ENCODE results near the gene HDGF. TPM values are rescaled to one million over a fixed set of nuclear protein-coding genes. Genes with fewer than 3 reads are reported as not detected.
A peak's percentile ranks its signal among the peaks of the same experiment; 100 is the strongest.

The HDGF gene
- total and polyA plus RNA-seq, 2 of the 8 experiments (the other 6 are each of a cell fraction or from before 2014, with no cell fraction given): 145 to 391 TPM

DNA sequence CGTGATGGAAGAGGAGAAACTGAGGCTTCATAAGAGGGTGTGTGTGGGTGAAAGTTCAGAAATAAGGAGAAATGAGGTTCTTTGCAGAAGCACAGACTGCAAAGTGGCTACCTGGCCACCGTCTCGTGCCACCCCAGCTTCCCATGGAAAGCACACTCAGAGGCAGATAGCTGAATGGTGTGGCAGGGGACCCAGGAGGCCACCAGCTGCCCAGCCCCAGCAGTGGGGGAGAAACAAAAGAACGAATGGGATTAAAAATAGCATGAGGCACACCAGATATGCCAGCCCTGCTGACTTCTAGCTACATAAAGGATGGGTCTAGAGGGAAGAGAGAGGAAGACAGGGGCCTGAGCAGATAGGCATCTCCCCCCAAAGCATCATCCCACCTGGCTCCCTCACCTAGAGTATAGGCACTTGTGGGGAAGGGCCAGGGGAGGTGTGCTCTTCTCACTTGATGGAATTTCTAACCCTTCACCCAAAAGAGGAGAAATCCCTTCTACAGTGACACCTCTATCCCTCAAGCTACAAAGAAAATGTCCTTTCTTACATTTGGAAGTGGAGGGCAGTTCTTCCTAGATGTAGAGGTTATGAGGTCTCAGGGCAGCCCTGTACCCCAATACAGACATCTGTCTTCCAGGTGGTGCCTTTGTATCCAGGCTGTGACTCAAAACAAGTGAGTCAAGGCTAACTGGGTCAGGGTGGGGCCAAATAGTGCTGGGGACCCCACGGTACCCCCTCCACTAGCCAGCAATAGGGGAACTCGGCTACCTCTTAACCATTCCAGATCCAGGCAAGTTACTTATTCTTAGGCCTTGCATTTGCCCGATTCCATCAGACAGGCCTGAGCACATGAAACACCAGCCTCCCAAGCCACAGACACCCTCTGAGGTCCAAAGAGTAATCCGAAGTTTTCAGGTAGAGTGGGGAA, 3.5 kb downstream of the HDGF start:
- POLR2A ChIA-PET (ENCODE audit: partially characterized antibody): interaction anchor here (0.8 to 10.7 kb wide), 15 partner anchors 9 to 112 kb away, joined by 3 to 214 read pairs (median 5); partner anchors contain the start of genes INSRR, ISG20L2, METTL25B and PRCC
- H3K18ac ChIP-seq (ENCODE audit: extremely low read depth, low read length): peak overlapping the region; percentile 96
- H3K4ac ChIP-seq (replicated peaks; ENCODE audit: insufficient read length, low read depth, low read length): peak overlapping the region; percentile 55
- H3K14ac ChIP-seq (ENCODE audit: insufficient read length): no peak overlapping the region
- peak overlapping the region; percentile 33 to 100 (median 46); a peak in 7 of 8 replicates for H3K4me3 ChIP-seq (ENCODE audit: extremely low read depth in 1 of 4, insufficient read depth in 2 of 4, low read depth in 3 of 4, low read length in 4 of 4)
- peak overlapping the region; percentile 92 for H3K27ac ChIP-seq (ENCODE audit: low read depth, low read length)
- peak overlapping the region; percentile 73 for H2BK120ac ChIP-seq (replicated peaks; ENCODE audit: low read depth, low read length)
- peaks cover 11 to 21% (median 13%) of the 10 kb centered on the region in 4 experiments; a peak in 6 of 8 replicates for H3K36me3 ChIP-seq (ENCODE audit: control insufficient read depth in 2 of 4, insufficient read depth in 4 of 4, low read length in 3 of 4)
- no peaks in the 10 kb centered on the region for H3K27me3 ChIP-seq (replicated peaks in 1 of 4; ENCODE audit: control insufficient read depth in 3 of 4, extremely low read depth in 1 of 4, insufficient read depth in 3 of 4, low read length in 3 of 4)
- H2BK5ac ChIP-seq (ENCODE audit: low read depth, low read length): peak overlapping the region; percentile 89
- FAIRE-seq: no peak
- no peaks in the 10 kb centered on the region for H3K9me3 ChIP-seq (ENCODE audit: insufficient read depth in 2 of 2, low read depth in 1 of 2, low read length in 1 of 2)
- CTCF ChIA-PET (ENCODE audit: partially characterized antibody): interaction anchor here (0.7 to 4.6 kb wide), 16 partner anchors 12 to 91 kb away, joined by 3 to 24 read pairs (median 4); partner anchors contain the start of genes ISG20L2, METTL25B and PRCC
- H2AFZ ChIP-seq (ENCODE audit: low read length): no peak overlapping the region
- no peak overlapping the region for H3K23ac ChIP-seq (ENCODE audit: insufficient read length)
- peaks cover 35 to 52% (median 35%) of the 10 kb centered on the region in 4 experiments for H3K4me1 ChIP-seq (replicated peaks in 1 of 4; ENCODE audit: control insufficient read depth in 3 of 4, insufficient read depth in 4 of 4, low read length in 3 of 4)
- peak overlapping the region; percentile 79; the same call in 1 of the 2 replicates for H2AK5ac ChIP-seq (ENCODE audit: low read depth, low read length)
- H2BK20ac ChIP-seq (ENCODE audit: low read length): peak overlapping the region; percentile 25; the same call in 1 of the 2 replicates
- 56% methylated on average over 8 of the region's 8 CpGs; no CpG with 5 or more reads in 1 of the 2 experiments for WGBS, 2 experiments (ENCODE audit: extremely low coverage in 1 of 2, insufficient coverage in 1 of 2, insufficient read length in 1 of 2, insufficient replicate concordance in 2 of 2, low coverage in 1 of 2, low lambda C conversion rate in 2 of 2, missing lambda C conversion rate in 1 of 2)
- peaks cover 0 to 5% of the 10 kb centered on the region in 2 experiments for H4K20me1 ChIP-seq (replicated peaks in 1 of 2; ENCODE audit: control insufficient read depth in 1 of 2, insufficient read depth in 2 of 2, low read length in 2 of 2)
- peak overlapping the region; percentile 91 to 99 for H3K4me2 ChIP-seq (ENCODE audit: insufficient read depth in 1 of 2, low read depth in 2 of 2, low read length in 2 of 2)
- TF ChIP-seq CEBPB (IDR thresholded peaks at IDR 0.05; ENCODE audit: low read depth, low read length) (no peak), CHD1 (IDR thresholded peaks at IDR 0.05; ENCODE audit: low read depth, low read length) (no peak)
- H3K79me2 ChIP-seq (ENCODE audit: control insufficient read depth in 1 of 2, insufficient read depth in 2 of 2, low read length in 2 of 2): peaks cover 30 to 71% of the 10 kb centered on the region in 2 experiments
- peaks cover 12% of the 10 kb centered on the region for H3K23me2 ChIP-seq (ENCODE audit: low read depth, low read length)
- peak overlapping the region in 3 of 4 experiments; percentile 52 to 65 (median 53); a peak in 5 of 7 replicates for H3K9ac ChIP-seq (replicated peaks in 1 of 4; ENCODE audit: extremely low read depth in 1 of 4, low read depth in 3 of 4, low read length in 3 of 4)
- no peak overlapping the region for H4K8ac ChIP-seq (ENCODE audit: extremely low read depth, insufficient read depth, low read length)
- H3K79me1 ChIP-seq (ENCODE audit: low read depth, low read length): peaks cover 18% of the 10 kb centered on the region
- peak overlapping the region; percentile 65 for H3K56ac ChIP-seq (replicated peaks; ENCODE audit: insufficient read length, low read depth, low read length)
- DNase-seq (ENCODE audit: low read depth in 1 of 2, low spot score in 2 of 2): no peak
- peak overlapping the region; percentile 88 for H2BK12ac ChIP-seq (ENCODE audit: low read depth, low read length)
- H2BK15ac ChIP-seq (ENCODE audit: low read length): no peak overlapping the region; the same call in 1 of the 2 replicates
- H4K91ac ChIP-seq (replicated peaks; ENCODE audit: insufficient read length, low read length): peak overlapping the region; percentile 81
- H4K5ac ChIP-seq (ENCODE audit: insufficient read length, low read depth, low read length): peak overlapping the region; percentile 80

All from H1 (cell line).